Neuronal stem cell (in vitro differentiated cells): ENCODE measurements around the gene COPS9.

Experiments used
- DNase-seq: peaks from one replicate; pipeline ENCODE4 v3.0.0-alpha.2; 2013; ENCODE audit warnings: low spot score
- H2AFZ ChIP-seq: one replicate; pipeline ENCODE4 v1.6.1; 2013; ENCODE audit warnings: mild to moderate bottlenecking, low read length, inconsistent platforms
- H2AK5ac ChIP-seq: 2 replicates; pipeline ENCODE4 v1.6.1; 2013; ENCODE audit warnings: low read depth, mild to moderate bottlenecking, inconsistent platforms, low read length, moderate library complexity, mixed read lengths
- H2BK120ac ChIP-seq: 2 replicates; pipeline ENCODE4 v1.6.1; 2013; ENCODE audit warnings: low read depth, mild to moderate bottlenecking, inconsistent platforms, low read length, moderate library complexity, mixed read lengths
- H2BK12ac ChIP-seq: one replicate; pipeline ENCODE4 v1.6.1; 2013; ENCODE audit warnings: low read length, inconsistent platforms
- H2BK15ac ChIP-seq: 2 replicates; pipeline ENCODE4 v1.6.1; 2013; ENCODE audit warnings: mild to moderate bottlenecking, low read length, inconsistent platforms, mixed read lengths
- H2BK5ac ChIP-seq: one replicate; pipeline ENCODE4 v1.6.1; 2013; ENCODE audit warnings: inconsistent platforms, mild to moderate bottlenecking, low read length, moderate library complexity
- H3K14ac ChIP-seq: one replicate; pipeline ENCODE4 v1.6.1; 2013; ENCODE audit warnings: low read length, inconsistent platforms
- H3K18ac ChIP-seq: 2 replicates; pipeline ENCODE4 v1.6.1; 2013; ENCODE audit warnings: low read length, inconsistent platforms
- H3K23ac ChIP-seq: 2 replicates; pipeline ENCODE4 v1.6.1; 2013; ENCODE audit warnings: low read depth, mild to moderate bottlenecking, mixed read lengths, low read length, inconsistent platforms; ENCODE audit not compliant: poor library complexity
- H3K27ac ChIP-seq: replicated peaks from 3 replicates; pipeline ENCODE4 v1.5.1; 2013; ENCODE audit warnings: low read length, inconsistent platforms
- H3K27me3 ChIP-seq, 3 experiments: 2 replicates each; pipeline ENCODE4 v1.6.1; 2013; ENCODE audit warnings: low read length in 3 of 3, mild to moderate bottlenecking in 2 of 3, inconsistent platforms in 1 of 3, low read depth in 1 of 3, mixed read lengths in 1 of 3, moderate library complexity in 1 of 3; ENCODE audit not compliant: control insufficient read depth in 3 of 3, insufficient read depth in 3 of 3
- H3K36me3 ChIP-seq, 2 donors: replicated peaks in 1 of 2; 2 replicates each; pipeline ENCODE4 v1.6.1; 2013; ENCODE audit warnings: low read length in 2 of 2; ENCODE audit not compliant: control insufficient read depth in 2 of 2, insufficient read depth in 2 of 2
- H3K4ac ChIP-seq: 2 replicates; pipeline ENCODE4 v1.6.1; 2013; ENCODE audit warnings: inconsistent platforms, mild to moderate bottlenecking, low read length, moderate library complexity
- H3K4me1 ChIP-seq, 2 donors: 1 replicate in 1 of 2; 2 replicates in 1 of 2; pipeline ENCODE4 v1.6.1; 2013; ENCODE audit warnings: low read length in 2 of 2, low read depth in 1 of 2; ENCODE audit not compliant: control insufficient read depth in 2 of 2, insufficient read depth in 1 of 2
- H3K4me2 ChIP-seq: one replicate; pipeline ENCODE4 v1.6.1; 2013; ENCODE audit warnings: mild to moderate bottlenecking, low read length, inconsistent platforms; ENCODE audit not compliant: insufficient read depth, poor library complexity, severe bottlenecking
- H3K4me3 ChIP-seq, 2 donors: 2 replicates each; pipeline ENCODE4 v1.5.1; 2013; ENCODE audit warnings: low read length in 2 of 2, mild to moderate bottlenecking in 2 of 2, inconsistent platforms in 1 of 2, moderate library complexity in 1 of 2
- H3K79me1 ChIP-seq: one replicate; pipeline ENCODE4 v1.6.1; 2013; ENCODE audit warnings: low read depth, mild to moderate bottlenecking, inconsistent platforms, low read length, moderate library complexity
- H3K9ac ChIP-seq: one replicate; pipeline ENCODE4 v1.6.1; 2013; ENCODE audit warnings: mild to moderate bottlenecking, low read depth, low read length, inconsistent platforms; ENCODE audit not compliant: poor library complexity
- H3K9me3 ChIP-seq, 2 donors: replicated peaks in 1 of 2; 2 replicates each; pipeline versions ENCODE3 to v1.6.1; 2013; ENCODE audit warnings: low read length in 2 of 2, mild to moderate bottlenecking in 2 of 2, inconsistent platforms in 1 of 2, low read depth in 1 of 2, mixed read lengths in 1 of 2, moderate library complexity in 1 of 2; ENCODE audit not compliant: control insufficient read depth in 2 of 2, insufficient read depth in 1 of 2
- H4K8ac ChIP-seq: one replicate; pipeline ENCODE4 v1.6.1; 2013; ENCODE audit warnings: low read depth, mild to moderate bottlenecking, inconsistent platforms, low read length, moderate library complexity
- H4K91ac ChIP-seq: one replicate; pipeline ENCODE4 v1.6.1; 2013; ENCODE audit warnings: low read length, low read depth, mild to moderate bottlenecking, inconsistent platforms; ENCODE audit not compliant: poor library complexity
- WGBS, 2 donors: extraction: QIAGEN DNeasy Blood & Tissue Kit; methylation state at CpG; one replicate each; pipeline ENCODE4 v1.1.7; 2013; ENCODE audit warnings: missing lambda C conversion rate in 2 of 2, mixed read lengths in 1 of 2; ENCODE audit not compliant: insufficient read length in 2 of 2, insufficient replicate concordance in 1 of 2; ENCODE audit errors: extremely low coverage in 2 of 2; 5-methylcytosine and 5-hydroxymethylcytosine counted together

COPS9 gene

DNA sequence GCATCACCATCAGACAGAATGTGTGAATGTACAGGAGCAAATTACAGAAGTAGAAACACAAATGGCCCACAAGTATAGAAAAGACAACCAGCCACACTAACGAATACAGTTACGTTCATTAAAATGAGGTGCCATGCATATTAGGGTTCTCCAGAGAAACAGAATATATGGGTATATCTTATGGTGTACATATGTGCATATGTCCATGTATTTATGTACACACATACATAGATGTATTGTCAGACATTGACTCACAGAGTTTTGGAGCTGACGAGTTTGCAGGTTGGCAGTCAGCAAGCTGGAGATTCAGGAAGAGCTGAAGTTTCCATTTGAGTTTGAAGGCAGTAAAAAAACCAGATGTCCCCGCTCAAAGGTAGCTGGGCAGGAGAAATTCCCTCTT is 33.0 kb downstream of the COPS9 start:
- WGBS, 2 donors: no CpG with 5 or more reads among the region's 4 CpGs
- no peak overlapping the region for H3K4ac ChIP-seq

DNA sequence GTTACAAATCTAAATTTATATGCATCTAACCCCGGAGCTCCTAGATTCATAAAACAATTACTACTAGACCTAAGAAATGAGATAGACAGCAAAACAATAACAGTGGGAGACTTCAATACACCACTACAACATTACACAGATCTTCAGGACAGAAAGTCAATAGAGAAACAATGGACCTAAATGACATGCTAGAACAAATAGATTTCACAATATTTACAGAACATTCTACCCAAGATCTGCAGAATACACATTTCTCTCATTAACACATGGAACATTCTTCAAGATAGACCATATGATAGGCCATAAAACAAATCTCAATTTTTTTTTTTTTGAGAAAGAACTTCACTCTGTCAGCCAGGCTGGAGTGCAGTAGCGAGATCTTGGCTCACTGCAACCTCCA is 37.8 kb downstream of the COPS9 start:
- peaks cover 0 to 5% of the 10 kb centered on the region in 2 donors for H3K4me1 ChIP-seq
- H3K4me3 ChIP-seq: no peak overlapping the region
- WGBS, 2 donors: no CpG with 5 or more reads among the region's 2 CpGs
- no peak overlapping the region for H2AFZ ChIP-seq
- no peak overlapping the region for H2BK12ac ChIP-seq
- no peak overlapping the region for H2BK15ac ChIP-seq
- H3K14ac ChIP-seq: no peak overlapping the region
- no peaks in the 10 kb centered on the region for H3K36me3 ChIP-seq
- peaks cover 0 to 50% (median 13%) of the 10 kb centered on the region in 3 experiments for H3K27me3 ChIP-seq
- no peak for DNase-seq
- no peak overlapping the region for H4K91ac ChIP-seq
- H2BK120ac ChIP-seq: no peak overlapping the region
- H3K4ac ChIP-seq: no peak overlapping the region
- no peak overlapping the region for H3K18ac ChIP-seq
- no peak overlapping the region for H3K23ac ChIP-seq
- no peaks in the 10 kb centered on the region for H3K79me1 ChIP-seq
- no peak overlapping the region for H3K4me2 ChIP-seq
- H3K9ac ChIP-seq: no peak overlapping the region
- H2BK5ac ChIP-seq: no peak overlapping the region
- no peak overlapping the region for H4K8ac ChIP-seq
- peaks cover 0 to 2% of the 10 kb centered on the region in 2 donors for H3K9me3 ChIP-seq
- no peak overlapping the region for H3K27ac ChIP-seq
- H2AK5ac ChIP-seq: no peak overlapping the region

More for the DNA sequence above, 33.0 kb downstream of the COPS9 start:
- no peaks in the 10 kb centered on the region for H3K36me3 ChIP-seq
- no peak overlapping the region for H2BK12ac ChIP-seq
- H3K27me3 ChIP-seq: peaks cover 0 to 7% (median 0%) of the 10 kb centered on the region in 3 experiments
- H4K91ac ChIP-seq: no peak overlapping the region
- no peak overlapping the region for H3K27ac ChIP-seq
- H3K18ac ChIP-seq: no peak overlapping the region
- H3K23ac ChIP-seq: no peak overlapping the region
- H4K8ac ChIP-seq: no peak overlapping the region
- H3K4me3 ChIP-seq: no peak overlapping the region
- H2BK120ac ChIP-seq: no peak overlapping the region
- H2AK5ac ChIP-seq: no peak overlapping the region
- H3K14ac ChIP-seq: no peak overlapping the region
- H3K4me2 ChIP-seq: no peak overlapping the region
- no peak for DNase-seq
- H2BK15ac ChIP-seq: no peak overlapping the region
- no peaks in the 10 kb centered on the region for H3K9me3 ChIP-seq
- H2BK5ac ChIP-seq: no peak overlapping the region
- no peak overlapping the region for H3K9ac ChIP-seq
- H3K79me1 ChIP-seq: no peaks in the 10 kb centered on the region
- no peak overlapping the region for H2AFZ ChIP-seq
- H3K4me1 ChIP-seq: peaks cover 0 to 3% of the 10 kb centered on the region in 2 donors

DNA sequence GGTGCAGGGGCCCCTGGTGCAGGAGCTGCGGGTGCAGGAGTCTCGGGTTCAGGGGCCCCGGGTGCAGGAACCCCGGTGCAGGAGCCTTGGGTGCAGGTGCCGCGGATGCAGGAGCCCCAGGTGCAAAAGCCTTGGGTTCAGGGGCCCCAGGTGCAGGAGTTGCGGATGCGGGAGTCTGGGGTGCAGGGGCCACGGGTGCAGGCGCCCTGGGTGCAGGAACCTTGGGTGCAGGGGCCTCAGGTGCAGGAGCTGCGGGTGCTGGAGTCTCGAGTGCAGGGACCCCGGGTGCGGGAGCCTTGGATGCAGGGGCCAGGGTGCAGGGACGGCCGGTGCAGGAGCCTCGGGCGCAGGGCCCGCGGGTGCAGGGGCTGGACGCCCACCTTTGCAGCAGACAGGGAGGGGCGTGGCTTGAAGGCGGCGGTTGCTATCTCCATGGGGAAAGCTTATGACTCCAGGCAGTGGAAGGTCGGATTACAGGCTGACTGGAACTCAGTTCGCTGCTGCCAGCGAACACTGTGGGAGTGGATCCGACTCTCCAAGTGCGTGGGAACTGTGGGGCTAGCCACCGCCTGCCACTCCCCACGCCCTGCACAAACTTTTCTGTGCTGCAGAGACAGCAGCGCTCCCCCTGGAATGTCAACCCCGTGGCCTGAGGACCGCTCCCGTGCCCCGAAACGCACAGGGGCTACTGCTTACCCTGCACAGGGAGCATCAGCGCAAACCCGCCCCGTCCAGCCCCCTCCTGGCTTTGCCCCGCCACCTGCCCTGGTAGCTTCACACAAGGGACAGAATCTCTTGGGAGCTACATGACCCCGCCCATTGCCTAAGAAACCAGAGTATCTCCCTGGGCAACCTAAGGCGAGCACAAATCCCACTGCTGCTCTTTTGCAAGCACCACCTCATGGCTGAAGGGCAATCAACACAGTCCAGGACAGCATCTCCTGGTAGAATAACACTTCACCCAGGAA is 40.3 kb downstream of the COPS9 start:
- peak overlapping the region; percentile 1 for H2BK12ac ChIP-seq
- H2BK15ac ChIP-seq: peak overlapping the region; percentile 84
- H3K27me3 ChIP-seq: peaks cover 0 to 47% (median 13%) of the 10 kb centered on the region in 3 experiments
- no peaks in the 10 kb centered on the region for H3K79me1 ChIP-seq
- H4K8ac ChIP-seq: no peak overlapping the region
- no peak overlapping the region for H3K9ac ChIP-seq
- no peak overlapping the region for H3K27ac ChIP-seq
- peak overlapping the region; percentile 93 for H3K18ac ChIP-seq
- H3K4me1 ChIP-seq: peaks cover 0 to 5% of the 10 kb centered on the region in 2 donors
- H4K91ac ChIP-seq: no peak overlapping the region
- peak overlapping the region in 1 of 2 donors; percentile 76 for H3K4me3 ChIP-seq
- peak; percentile 17 for DNase-seq
- peak overlapping the region; percentile 24 for H2BK120ac ChIP-seq
- peak overlapping the region; percentile 68 for H3K4me2 ChIP-seq
- no peak overlapping the region for H3K14ac ChIP-seq
- peak overlapping the region; percentile 32 for H2AFZ ChIP-seq
- peak overlapping the region; percentile 54 for H2AK5ac ChIP-seq
- WGBS, 2 donors: no CpG with 5 or more reads among the region's 43 CpGs
- H3K23ac ChIP-seq: peak overlapping the region; percentile 25
- H3K9me3 ChIP-seq: peaks cover 0 to 2% of the 10 kb centered on the region in 2 donors
- no peak overlapping the region for H3K4ac ChIP-seq
- H3K36me3 ChIP-seq: no peaks in the 10 kb centered on the region
- H2BK5ac ChIP-seq: peak overlapping the region; percentile 42

DNA sequence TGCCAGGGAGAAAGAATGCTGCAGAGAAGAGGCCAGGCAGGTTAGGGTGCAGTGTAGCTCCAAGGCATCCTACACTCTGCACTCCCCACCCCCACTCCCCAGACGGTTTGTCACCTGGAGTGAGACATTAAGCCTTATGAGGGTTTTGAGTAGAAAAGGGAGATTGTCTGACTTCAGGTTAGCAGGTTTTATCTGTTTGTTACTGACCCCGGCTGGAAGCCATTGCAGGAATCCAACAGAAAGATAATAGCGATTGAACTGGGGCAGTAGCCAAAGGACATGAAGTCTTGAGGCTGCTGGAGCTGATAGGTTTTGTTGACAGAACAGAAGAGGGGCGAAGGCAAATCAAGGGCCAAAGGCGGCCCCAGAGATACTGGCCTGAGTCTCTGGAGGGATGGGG is 46.8 kb downstream of the COPS9 start:
- Histone ChIP-seq H3K4ac (no peak overlapping the region), H2AK5ac (no peak overlapping the region), H3K4me1 (no peaks in the 10 kb centered on the region), H4K91ac (no peak overlapping the region), H3K4me3 (no peak overlapping the region), H3K9ac (no peak overlapping the region), H3K23ac (no peak overlapping the region), H2BK15ac (no peak overlapping the region), H3K36me3 (no peaks in the 10 kb centered on the region), H3K79me1 (no peaks in the 10 kb centered on the region), H3K27ac (no peak overlapping the region), H2BK5ac (no peak overlapping the region), H3K4me2 (no peak overlapping the region), H3K18ac (no peak overlapping the region), H2BK12ac (no peak overlapping the region), H3K9me3 (peaks cover 0 to 9% of the 10 kb centered on the region in 2 donors), H3K27me3 (peaks cover 0 to 9% (median 0%) of the 10 kb centered on the region in 3 experiments), H3K14ac (no peak overlapping the region), H2BK120ac (no peak overlapping the region), H2AFZ (no peak overlapping the region), H4K8ac (no peak overlapping the region)
- DNase-seq: no peak
- WGBS, 2 donors: no CpG with 5 or more reads among the region's 5 CpGs
